D721Med (cell line): ENCODE data around the gene CNPY2.

ENCODE experiments used
- DNase-seq: peaks from one replicate; pipeline ENCODE4 v3.0.0; 2011; ENCODE audit warnings: low spot score; ENCODE audit not compliant: insufficient read length
- FAIRE-seq: peaks from 2 replicates; lab custom pipeline; 2011; peaks lifted over from hg19 to GRCh38; lab: Jason Lieb, UNC
- TF ChIP-seq, protein P1 (sequence below): IDR thresholded peaks from 2 replicates; pipeline ENCODE4 v1.5.1; 2012; ENCODE audit warnings: mild to moderate bottlenecking, control low read depth; ENCODE audit not compliant: insufficient read depth; ENCODE audit errors: missing control alignments

CNPY2 gene

DNA sequence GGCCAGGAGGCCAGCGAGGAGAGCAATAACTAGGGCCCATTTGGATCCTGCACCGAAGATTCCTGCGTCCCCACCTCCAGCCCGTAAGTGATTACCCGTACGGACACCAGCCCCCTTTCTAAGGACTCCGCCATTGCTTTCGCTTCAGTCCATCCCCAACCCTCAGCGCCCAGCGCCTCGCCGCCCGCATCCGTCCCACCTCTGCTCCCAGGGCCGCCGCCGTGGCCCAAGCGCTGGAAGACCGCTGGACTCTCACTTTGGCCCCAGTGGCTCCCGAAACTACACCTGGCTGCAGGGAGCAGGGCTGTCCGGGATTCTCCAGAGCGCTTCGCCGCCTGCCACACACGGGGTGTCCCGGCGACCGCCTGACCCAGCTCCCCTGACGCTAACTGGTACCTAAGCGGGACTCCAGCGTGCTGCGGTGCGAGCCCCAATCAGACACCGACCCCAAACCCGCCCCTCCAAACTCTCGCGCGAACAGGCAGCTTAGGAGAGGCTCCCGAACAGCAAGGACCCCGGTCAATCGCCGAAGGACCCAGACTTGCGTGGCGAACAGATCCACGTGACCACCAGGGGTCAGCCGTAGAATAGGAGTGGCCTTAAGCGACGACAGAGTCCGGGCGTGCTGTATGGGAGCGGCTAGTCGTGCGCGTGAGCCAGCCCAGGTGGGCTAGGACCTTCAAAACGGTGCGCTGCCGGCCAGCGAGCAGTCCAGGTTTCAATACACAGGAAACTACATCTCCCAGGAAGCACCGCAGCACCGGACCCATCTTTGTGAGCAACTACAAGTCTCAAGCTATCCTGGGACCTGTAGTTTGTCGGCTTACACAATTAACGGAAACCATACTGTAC lies at the start of gene CNPY2:
TSS of gene CNPY2 (minus strand) at position 367 of the 852 bp plus-strand sequence. CDS start 771 bp downstream, outside the sequence.
- DNase-seq (peak; percentile 82), FAIRE-seq (no peak)
- TF ChIP-seq, protein P1, sequence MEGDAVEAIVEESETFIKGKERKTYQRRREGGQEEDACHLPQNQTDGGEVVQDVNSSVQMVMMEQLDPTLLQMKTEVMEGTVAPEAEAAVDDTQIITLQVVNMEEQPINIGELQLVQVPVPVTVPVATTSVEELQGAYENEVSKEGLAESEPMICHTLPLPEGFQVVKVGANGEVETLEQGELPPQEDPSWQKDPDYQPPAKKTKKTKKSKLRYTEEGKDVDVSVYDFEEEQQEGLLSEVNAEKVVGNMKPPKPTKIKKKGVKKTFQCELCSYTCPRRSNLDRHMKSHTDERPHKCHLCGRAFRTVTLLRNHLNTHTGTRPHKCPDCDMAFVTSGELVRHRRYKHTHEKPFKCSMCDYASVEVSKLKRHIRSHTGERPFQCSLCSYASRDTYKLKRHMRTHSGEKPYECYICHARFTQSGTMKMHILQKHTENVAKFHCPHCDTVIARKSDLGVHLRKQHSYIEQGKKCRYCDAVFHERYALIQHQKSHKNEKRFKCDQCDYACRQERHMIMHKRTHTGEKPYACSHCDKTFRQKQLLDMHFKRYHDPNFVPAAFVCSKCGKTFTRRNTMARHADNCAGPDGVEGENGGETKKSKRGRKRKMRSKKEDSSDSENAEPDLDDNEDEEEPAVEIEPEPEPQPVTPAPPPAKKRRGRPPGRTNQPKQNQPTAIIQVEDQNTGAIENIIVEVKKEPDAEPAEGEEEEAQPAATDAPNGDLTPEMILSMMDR, result peak; percentile 12

DNA sequence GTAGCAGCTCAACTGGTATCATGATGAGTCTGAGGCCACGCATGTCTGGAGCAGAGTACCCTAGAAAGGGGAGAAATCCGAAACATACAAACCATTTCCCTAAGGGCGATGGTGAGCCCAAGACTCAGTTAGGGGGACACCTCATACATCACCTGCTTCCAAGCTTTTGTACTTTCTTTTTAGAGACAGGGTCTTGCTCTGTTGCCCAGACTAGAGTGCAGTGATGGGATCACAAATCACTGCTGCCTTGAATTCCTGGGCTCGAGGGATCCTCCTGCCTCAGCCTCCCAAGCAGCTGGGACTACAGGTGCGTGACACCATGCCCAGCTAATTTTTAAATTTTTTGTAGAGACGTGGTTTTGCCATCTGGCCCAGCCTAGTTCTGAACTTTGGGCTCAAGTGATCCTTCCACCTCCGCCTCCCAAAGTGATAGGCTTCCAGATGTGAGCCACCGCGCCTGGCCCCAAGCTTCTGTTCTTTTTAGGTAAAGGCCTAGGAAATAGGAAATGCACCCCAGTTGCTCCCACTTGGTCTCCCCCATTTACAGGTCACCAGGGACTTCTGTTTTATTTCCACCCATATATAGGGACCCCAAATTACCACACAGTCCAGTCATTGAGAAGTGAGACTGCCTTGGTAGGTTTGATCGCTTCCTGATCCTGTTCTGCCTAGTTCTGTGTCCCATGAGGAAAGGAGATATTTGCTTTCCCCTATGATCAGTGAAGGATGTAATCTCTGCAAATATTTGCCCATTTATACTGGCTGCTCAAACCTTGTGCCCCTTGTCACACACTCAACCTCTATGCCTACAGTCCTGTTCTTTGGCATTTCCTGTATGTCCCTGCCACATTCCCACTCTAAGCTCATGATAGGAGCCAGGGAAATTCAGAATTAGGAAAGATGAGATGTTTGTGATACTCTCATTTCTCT lies 46.6 kb upstream of the CNPY2 start, which contains the start of gene APOF:
TSS of gene APOF (minus strand) at position 728 of the 930 bp plus-strand sequence. CDS start at position 616, 112 bp downstream.
- FAIRE-seq, result no peak
- no peak for DNase-seq
- TF ChIP-seq, protein P1, result no peak

DNA sequence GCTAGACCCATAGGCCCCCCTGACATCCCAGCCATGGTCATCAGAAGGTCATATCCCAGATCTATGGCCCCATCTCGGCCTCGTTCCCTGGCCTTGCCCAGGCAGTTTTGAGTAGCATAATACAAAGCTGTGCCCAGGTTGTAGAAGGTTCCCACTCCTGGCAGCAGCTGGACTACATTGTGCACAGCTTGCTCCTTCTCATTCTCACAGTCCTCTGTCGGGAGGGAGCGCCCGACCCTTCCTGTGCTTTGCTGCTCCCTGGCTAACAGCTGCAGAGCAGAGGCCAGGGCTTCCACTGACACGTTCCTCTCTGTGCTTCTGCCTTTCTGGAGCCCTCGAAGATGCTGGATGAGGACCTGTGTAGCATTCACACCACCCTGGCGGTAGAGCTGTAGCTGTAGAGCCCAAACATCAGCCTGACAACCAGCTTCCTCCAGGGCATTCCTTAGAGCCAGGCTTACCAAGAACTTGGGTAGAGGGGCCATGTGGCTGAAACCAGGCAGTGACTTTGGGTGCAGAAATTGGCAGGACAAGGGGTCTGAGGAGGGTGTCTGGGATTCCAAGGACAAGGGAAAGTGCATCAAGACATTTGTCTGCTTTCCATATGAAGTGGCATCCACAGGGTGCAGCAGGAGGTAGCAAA lies 45.8 kb upstream of the CNPY2 start:
- TF ChIP-seq, protein P1, result no peak
- DNase-seq (no peak), FAIRE-seq (no peak)

DNA sequence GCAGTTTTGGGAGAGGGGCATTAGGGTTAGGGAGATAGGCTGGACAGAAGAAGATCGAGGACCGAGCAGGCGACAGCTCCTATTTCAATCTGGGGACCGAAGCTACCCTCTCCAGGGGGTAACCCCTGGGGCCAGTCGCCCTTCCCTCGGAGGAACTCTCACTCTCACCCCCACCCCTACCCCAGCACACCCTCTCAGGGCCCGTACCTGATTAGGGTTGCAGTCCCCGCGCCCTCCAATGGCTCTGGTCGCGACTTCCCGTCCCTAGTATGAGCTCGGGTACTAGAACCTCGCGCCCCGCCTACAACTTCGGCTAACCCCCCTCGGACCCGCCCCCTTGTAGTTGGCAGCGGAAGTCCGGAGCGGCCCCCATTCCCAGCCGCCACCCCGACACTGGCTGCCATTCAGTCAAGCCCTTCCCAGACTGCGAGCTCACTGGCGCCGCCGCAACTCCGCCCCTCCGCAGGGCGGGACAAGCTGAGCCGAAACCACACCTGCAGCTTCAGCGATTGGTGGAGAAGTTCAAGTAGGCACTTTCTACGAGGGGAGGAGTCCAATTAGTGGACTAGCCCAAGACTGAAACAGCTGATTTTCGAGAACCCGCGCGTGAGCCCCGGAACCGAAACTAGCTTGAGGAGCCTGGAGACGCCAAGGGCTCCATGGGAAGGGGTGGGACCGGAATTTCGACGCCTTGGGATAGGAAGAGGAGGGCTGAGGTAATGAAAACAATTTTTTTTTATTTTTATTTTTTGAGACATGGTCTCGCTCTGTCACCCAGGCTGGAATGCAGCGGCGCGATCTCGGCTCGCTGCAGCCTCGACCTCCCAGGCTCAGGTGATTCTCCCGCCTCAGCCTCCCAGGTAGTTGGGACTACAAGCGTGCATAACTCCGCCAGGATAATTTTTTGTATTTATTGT lies 44.3 kb upstream of the CNPY2 start, which contains the start of gene STAT2:
TSS of gene STAT2 (minus strand) at position 257 of the 917 bp plus-strand sequence. CDS start 3,536 bp downstream, outside the sequence.
- peak; percentile 81 for DNase-seq
- FAIRE-seq, result no peak
- TF ChIP-seq, protein P1, result no peak

DNA sequence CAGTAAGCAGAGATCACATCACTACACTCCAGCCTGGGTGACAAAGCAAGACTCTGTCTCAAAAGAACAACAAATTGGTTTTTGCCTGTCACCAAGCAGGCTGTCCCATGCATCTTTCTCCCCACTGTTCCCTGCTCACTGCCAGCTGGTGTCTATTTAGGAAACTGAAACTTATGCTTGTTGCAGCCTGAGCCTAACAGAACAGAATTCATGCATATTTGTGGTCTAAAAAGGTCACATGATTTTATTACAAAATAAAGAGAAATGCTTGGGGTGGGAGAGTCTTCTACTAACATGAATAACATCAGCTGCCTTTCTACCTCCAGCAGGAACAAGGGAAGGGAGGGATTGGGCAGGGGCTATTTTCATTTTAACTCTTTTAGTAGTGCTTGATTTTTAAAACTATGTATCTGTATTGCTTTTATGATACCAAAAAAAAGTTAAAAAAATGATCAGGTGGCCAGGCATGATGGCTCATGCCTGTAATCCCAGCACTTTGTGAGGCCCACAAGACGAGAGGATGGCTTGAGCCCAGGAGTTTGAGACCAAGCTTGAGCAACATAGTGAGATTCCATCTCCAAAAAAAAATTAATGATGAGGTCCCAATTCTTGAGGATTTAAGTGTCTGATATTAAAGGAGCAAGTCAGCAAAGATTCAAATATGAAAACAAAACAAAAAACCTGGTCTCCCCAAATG lies 43.2 kb upstream of the CNPY2 start:
- DNase-seq (no peak), FAIRE-seq (no peak)
- TF ChIP-seq, protein P1, result no peak
